GM15510 (cell line): Measurements from ENCODE around the gene SPHK1.

Experiments used
- POLR2A ChIP-seq: IDR thresholded peaks from 3 replicates; pipeline ENCODE4 v1.6.1; 2011; ENCODE audit warnings: borderline replicate concordance; ENCODE audit not compliant: insufficient read length; ENCODE audit errors: extremely low read depth

Gene SPHK1

GRCh38 chr17:76405967-76406647 is 21.7 kb downstream of the SPHK1 start:
- no peak for TF ChIP-seq POLR2A

GRCh38 chr17:76407509-76407908 is 23.1 kb downstream of the SPHK1 start:
- no peak for TF ChIP-seq POLR2A

GRCh38 chr17:76408037-76408849 is 23.8 kb downstream of the SPHK1 start:
- no peak for TF ChIP-seq POLR2A

- no peak for TF ChIP-seq POLR2A
These were observed 26.0 kb downstream of the SPHK1 start for GRCh38 chr17:76410328-76410965.

GRCh38 chr17:76411247-76411646 is 26.8 kb downstream of the SPHK1 start:
- TF ChIP-seq POLR2A = no peak

- TF ChIP-seq POLR2A = no peak
These were observed 30.2 kb downstream of the SPHK1 start for GRCh38 chr17:76414334-76415295.

- no peak for TF ChIP-seq POLR2A
These were observed 31.4 kb downstream of the SPHK1 start for GRCh38 chr17:76415786-76416185.

GRCh38 chr17:76416457-76416856 is 32.0 kb downstream of the SPHK1 start:
- no peak for TF ChIP-seq POLR2A

GRCh38 chr17:76416899-76417298 is 32.5 kb downstream of the SPHK1 start:
- no peak for TF ChIP-seq POLR2A

GRCh38 chr17:76417499-76418143 is 33.2 kb downstream of the SPHK1 start:
- no peak for TF ChIP-seq POLR2A

GRCh38 chr17:76419576-76420260 is 35.3 kb downstream of the SPHK1 start:
- TF ChIP-seq POLR2A = no peak

GRCh38 chr17:76420356-76421043 is 36.1 kb downstream of the SPHK1 start:
- TF ChIP-seq POLR2A = no peak

- TF ChIP-seq POLR2A = no peak
These were observed 36.6 kb downstream of the SPHK1 start for GRCh38 chr17:76421044-76421407.
